CD4-positive, alpha-beta T cell treated with Interleukin-1 beta for 1 hour (primary cell): ENCODE measurements around the gene SSC5D.
A peak's percentile ranks its signal among the peaks of the same experiment; 100 is the strongest.

Experiments used
- DNase-seq, 2 donors: peaks; one replicate each; pipeline ENCODE4 v3.0.0-alpha.2; 2020 to 2022

The SSC5D gene

GRCh38 chr19:55455576-55456235, 32.5 kb upstream of the SSC5D start:
- DNase-seq, result no peak

- DNase-seq, result no peak
Measured at GRCh38 chr19:55456347-55456746, 31.9 kb upstream of the SSC5D start.

DNA sequence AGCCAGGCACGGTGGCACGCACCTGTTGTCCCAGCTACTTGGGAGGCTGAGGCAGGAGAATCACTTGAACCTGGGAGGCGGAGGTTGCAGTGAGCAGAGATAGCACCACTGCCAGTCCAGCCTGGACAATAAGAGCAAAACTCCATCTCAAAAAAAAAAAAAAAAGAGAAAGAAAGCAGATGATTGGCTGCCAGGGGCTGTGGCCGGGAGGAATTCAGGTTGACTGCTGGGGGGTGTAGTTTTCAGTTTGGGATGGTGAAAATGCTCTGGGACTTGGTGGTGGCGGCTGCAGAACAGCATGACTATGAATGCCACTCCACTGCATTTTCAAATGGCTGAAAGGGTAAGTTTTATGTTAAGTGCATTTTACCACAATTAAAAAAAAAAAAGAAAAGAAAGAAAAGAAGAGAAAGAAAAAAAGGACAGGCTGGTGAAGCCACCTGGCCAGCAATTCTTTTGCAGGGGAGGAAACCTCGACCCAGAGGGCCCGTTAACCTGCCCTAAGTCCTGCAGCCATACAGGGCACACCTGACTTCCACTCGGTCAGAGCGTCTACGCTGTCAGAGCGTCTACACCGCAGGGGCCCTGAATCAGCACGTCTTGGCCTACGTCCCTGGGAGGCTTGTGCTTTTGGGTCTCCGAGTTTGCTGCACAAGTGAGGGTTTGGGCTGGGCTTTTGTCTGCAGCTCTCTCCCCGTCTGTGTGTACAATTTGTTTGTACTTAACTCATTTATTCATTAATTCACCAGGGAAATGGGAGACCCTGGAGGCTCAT, 30.4 kb upstream of the SSC5D start:
- DNase-seq, result no peak

DNA sequence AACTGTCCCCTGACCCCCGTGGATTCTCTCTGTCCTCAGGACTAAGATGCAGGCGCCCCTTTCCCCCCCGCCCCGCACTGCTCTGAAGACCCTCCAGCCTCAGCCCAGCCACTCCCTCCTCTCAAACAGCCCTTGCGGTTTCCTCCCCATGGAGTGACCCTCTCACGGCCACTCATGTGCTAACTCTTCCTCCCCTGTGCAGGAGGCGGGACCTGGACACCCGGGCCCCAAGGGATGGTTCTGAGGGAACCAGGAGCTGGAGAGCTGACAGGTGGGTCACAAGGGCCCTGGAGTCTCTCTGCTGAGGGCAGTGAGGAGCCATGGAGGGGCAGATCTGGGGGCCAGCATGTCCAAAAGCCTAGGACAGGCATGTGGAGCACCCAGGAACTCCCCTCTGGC, 28.7 kb upstream of the SSC5D start:
- no peak for DNase-seq

DNA sequence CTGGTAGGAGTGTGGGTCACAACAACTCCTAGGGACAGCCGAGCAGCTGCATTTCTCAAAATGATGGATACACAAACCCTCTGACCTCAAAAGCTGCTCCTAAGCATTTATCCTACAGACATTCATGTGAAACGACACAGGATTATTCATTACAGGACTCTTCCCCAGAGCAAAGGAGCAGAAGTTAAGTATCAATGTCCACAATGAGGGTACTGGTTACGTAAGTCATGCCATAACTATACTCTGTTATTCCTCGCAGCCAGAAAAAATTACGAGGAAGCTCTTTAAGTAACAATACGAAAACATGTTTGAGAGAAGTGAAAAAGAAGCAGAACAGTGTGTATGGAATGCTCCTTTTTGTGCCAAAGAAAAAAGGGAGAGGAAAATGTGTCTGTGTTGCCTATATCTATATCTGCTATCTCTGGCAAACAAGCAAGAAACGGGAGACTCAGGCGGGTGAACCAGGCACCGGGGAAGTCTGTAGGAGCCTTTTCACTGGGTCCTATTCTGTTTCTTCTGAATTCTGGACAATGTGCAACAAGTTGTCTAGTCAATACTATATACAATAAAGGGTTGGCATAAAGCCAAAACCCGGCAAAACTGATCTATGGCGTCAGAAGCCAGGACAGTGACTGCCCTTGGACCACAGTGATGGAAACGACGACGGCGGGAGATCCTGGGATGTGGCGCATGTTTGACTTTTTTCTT, 28.1 kb upstream of the SSC5D start:
- no peak for DNase-seq

- peak; percentile 35 to 38 for DNase-seq
Measured at GRCh38 chr19:55460670-55461258, 27.5 kb upstream of the SSC5D start.

- peak; percentile 100 for DNase-seq
Measured at GRCh38 chr19:55461259-55461973, 26.8 kb upstream of the SSC5D start, which contains the start of gene ISOC2. ISOC2 (minus strand) TSS chr19:55461642; CDS start chr19:55456486, 5,156 bp downstream.

DNA sequence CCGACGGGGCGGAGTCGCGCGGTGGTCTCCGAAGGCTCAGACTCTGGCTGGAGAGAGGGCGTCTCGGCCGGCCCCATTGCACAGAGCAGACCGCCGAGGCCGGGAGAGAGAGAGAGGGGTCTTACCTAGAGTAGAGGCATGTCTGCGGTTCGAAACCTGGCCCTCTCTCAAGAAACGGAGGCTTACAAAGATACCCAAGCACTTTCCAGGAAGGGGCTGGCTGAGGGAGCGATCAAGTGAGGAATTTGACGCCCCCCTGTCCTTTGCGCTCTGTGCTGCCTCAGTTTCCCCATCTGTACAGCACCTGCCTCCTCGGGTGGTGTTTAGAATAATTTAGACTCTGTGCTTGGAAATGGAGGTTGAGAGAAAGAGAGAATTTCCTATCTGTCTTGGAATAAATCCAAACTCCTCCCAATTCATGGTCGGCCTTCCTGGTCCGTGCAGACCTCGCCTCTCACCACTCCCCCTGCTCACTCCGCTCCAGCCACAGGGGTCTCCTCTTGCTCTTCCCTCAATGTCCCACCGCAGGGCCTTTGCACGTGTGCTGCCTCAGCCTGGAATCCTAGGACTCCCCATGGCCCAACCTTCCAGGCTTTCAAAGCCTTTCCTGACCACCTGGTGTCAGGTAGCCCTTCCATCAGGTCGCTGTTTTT, 26.1 kb upstream of the SSC5D start:
- DNase-seq, result no peak

GRCh38 chr19:55462722-55463121, 25.5 kb upstream of the SSC5D start:
- no peak for DNase-seq

GRCh38 chr19:55463583-55464031, 24.6 kb upstream of the SSC5D start:
- no peak for DNase-seq

DNA sequence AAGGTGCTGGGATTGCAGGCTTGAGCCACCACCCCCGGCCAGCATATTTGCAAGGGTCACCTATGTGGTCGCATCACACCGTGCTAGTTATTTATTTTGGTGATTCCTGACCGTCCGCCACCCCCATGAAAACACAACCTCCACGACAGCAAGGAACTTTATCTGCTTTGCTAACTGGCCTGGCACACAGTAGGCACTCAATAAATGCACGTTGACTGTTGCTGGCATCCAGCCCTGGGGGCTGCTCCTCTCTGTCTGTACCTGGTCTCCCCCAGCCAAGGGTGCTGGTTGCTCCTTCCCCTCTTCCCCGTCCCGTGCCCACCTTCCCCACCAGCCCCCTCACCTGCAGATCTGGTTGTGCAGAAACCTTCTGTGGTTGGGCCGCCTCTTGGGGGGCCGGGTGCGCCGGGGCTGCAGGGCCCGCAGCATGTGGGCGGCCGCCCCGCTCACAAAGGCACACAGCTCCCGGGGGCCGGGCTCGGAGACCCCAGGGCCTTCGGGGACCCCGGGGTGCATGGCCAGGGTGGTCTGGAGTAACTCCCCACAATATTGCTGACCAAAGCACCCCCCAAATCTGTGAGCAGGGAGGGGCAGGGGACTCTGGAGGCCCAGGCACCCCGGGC, 24.1 kb upstream of the SSC5D start:
- DNase-seq, result no peak

DNA sequence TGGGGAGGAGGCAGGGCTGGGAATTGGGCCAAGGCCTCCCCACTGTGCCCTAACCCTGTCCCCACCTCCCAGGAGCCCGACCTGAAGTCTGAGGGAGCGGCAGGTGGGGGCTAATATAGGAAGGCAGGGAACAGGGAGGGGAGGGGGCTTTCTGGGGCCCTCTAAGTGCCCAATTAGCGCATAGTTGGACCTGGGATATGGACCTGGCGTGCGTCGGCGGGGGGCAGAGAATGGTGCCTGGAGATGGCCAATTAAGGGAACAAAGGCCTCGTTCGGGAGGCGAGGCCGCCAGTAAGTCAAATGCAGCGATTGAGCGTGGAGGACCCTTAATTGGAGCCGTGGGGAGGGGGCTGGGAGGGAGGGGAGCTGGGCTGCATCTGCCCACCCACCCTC, 23.6 kb upstream of the SSC5D start, which contains the start of gene C19orf85:
Gene C19orf85 (minus strand): TSS at position 90 of the 393 bp plus-strand sequence. CDS start 197 bp downstream, outside the sequence.
- DNase-seq, result no peak

DNA sequence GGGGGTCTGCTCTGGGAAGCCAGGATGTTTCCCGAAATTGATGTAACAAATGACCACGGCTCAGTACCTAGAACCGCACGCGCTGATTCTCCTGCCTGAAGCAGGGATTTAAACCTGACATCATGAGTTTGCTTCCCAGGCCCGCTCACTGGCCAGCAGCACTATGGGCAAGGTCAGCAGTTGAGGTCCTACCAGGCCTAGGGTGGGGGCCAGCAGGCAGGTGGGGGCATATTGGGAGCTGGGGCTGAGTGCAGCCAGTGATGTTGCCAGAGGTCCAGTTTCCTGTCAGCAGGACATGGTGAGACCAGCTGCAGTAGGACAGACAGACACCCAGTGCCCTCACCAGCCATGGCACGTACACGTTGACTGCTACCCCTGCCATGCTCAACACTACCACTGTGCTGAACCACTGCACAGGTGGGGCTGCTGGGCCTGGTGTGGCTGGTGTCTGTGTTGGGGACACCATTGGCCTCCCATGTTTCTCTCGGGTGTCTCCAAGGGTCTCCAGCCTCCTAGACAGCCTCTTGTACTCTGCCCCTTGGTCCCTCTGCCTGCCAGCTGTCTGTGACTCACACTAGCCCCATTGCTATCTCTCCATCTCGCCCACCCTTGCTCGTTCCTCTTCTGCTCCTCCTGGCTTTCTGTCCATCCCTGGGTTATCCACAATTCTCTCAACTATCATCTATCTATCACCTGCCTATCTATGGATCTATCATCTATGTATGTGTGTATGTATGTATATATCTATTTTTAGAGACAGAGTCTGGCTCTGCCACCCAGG, 22.6 kb upstream of the SSC5D start:
- no peak for DNase-seq

GRCh38 chr19:55466241-55466614, 22.0 kb upstream of the SSC5D start:
- no peak for DNase-seq

DNA sequence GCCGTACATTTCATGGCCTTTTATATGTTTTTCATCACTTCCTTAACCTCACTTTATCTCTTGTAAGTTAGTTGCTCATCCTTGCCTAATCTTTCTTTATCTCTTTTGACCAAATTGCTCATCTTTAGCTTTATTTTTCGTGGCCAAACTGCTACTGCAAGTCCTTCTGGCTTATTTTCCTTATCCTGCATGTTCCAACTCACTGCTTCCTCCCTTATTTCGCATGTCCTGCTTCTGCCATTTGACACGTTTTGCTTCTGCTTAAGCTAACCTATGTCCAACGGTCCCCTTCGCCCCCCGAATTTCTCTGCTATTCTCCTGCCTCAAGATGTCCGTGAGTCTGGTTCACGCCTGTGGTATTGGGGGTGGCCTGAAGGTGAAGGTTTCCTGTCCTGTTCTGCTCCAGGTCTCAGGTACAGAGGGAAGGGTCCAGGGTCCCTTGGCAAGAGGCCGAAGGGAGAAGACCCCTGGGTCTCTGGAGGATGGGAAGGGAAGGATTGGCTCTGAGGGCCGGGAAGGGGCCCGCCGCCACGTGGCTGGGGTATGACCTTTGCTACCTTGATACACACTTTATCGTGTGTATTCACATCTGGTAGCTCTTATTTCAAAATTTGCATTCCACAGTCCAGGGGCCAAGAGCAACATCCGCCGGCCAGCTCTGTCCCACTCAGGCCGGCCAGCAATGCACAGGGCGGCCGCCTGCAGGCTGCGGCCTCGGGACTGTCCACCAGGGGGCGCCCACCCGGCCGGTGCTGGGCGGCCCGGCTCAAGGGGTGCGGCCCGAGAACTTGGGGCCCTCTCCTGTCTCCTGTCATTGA, 20.8 kb upstream of the SSC5D start:
- DNase-seq, result peak; percentile 61 to 69

DNA sequence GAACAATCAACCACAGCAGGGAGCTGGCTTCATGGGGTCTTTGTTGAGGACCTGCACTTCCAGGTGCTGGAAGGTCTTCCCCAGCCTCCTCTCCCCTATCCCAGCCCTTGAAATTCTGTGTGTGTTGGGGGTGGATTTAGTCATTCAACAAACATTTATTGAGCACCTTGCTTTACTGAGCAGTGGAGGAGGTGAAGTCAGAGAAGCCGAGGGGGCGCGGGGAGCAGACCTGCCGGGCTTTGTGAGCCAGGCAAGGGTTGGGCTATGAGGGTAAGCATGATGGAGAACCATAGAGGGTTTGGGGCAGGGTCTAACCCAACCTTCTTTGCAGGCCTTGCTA, 20.2 kb upstream of the SSC5D start:
- no peak for DNase-seq

- no peak for DNase-seq
Measured at GRCh38 chr19:55471266-55471665, 17.0 kb upstream of the SSC5D start.

DNA sequence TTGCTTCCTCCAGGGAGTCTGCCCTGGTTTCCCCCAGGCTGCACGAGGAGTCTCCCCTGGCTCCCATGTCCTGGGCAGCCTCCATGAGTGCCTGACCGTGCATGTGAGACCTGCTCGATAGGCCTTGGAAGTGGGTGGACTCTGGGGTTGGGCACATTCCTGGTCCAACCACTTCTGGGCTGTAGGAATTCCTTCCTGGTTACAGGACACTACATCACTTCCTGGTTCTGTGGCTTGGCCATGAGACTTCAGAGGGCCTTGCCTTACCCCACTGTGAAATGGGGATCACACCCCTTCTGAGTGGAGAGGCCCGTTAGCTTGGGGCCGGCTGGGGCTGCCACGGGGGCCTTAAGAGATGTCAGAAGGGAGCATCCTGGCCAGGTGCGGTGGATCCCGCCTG, 15.8 kb upstream of the SSC5D start:
- DNase-seq, result no peak

GRCh38 chr19:55473225-55474012, 14.8 kb upstream of the SSC5D start:
- DNase-seq, result no peak
